Activated T-cell treated with anti-CD3 and anti-CD28 coated beads for 48 hours (primary cell): ENCODE measurements around the gene DENND2D.

Experiments
- DNase-seq: peaks from one replicate; pipeline ENCODE4 v3.0.0-alpha.2; 2020; ENCODE audit warnings: low read depth

DENND2D gene

GRCh38 chr1:111202707-111203623, 2.5 kb upstream of the DENND2D start:
- no peak for DNase-seq

- no peak for DNase-seq
These were observed 1.9 kb upstream of the DENND2D start for GRCh38 chr1:111202366-111202706.

- no peak for DNase-seq
These were observed 1.0 kb upstream of the DENND2D start for GRCh38 chr1:111201275-111202090.

- no peak for DNase-seq
These were observed 336 bp upstream of the DENND2D start for GRCh38 chr1:111200802-111201161.

GRCh38 chr1:111199329-111199728, 1.1 kb downstream of the DENND2D start:
- no peak for DNase-seq

GRCh38 chr1:111198836-111199235, 1.6 kb downstream of the DENND2D start:
- no peak for DNase-seq

GRCh38 chr1:111197598-111198284, 2.7 kb downstream of the DENND2D start:
- peak; percentile 59 for DNase-seq

GRCh38 chr1:111196213-111196612, 4.2 kb downstream of the DENND2D start:
- DNase-seq: no peak

GRCh38 chr1:111195002-111195684, 5.3 kb downstream of the DENND2D start:
- DNase-seq: no peak

GRCh38 chr1:111193712-111194480, 6.5 kb downstream of the DENND2D start:
- DNase-seq: no peak

- no peak for DNase-seq
These were observed 7.6 kb downstream of the DENND2D start for GRCh38 chr1:111192658-111193519.

GRCh38 chr1:111192074-111192473, 8.4 kb downstream of the DENND2D start:
- no peak for DNase-seq

- no peak for DNase-seq
These were observed 8.9 kb downstream of the DENND2D start for GRCh38 chr1:111191496-111191895.

GRCh38 chr1:111190931-111191451, 9.5 kb downstream of the DENND2D start:
- DNase-seq: no peak

- no peak for DNase-seq
These were observed 15.8 kb downstream of the DENND2D start for GRCh38 chr1:111184663-111185062.

GRCh38 chr1:111183308-111184069, 17.0 kb downstream of the DENND2D start:
- DNase-seq: no peak

- DNase-seq: no peak
These were observed 18.4 kb downstream of the DENND2D start for GRCh38 chr1:111182052-111182451.

- no peak for DNase-seq
These were observed 20.4 kb downstream of the DENND2D start for GRCh38 chr1:111179968-111180533.

GRCh38 chr1:111176678-111177077, 23.8 kb downstream of the DENND2D start:
- no peak for DNase-seq
